ENCODE measurements around the gene CDC5L.

GRCh38 chr6:44411141-44411540 is 23.6 kb downstream of the CDC5L start:
- TF ChIP-seq CTCF (IDR thresholded peaks at IDR 0.05) (no peak), POLR2A (IDR thresholded peaks at IDR 0.05) (no peak)

Data from esophagus squamous epithelium (tissue), 4 donors.